HCT116 (cell line): ENCODE results near the gene ABHD16B. TPM values are rescaled to one million over a fixed set of nuclear protein-coding genes. Genes with fewer than 3 reads are reported as not detected.
A peak's percentile ranks its signal among the peaks of the same experiment; 100 is the strongest.

Experiments
- ATAC-seq: fragments of 200-7000 bp; cut with Tn5 transposase; 2 replicates; pipeline ENCODE4 v1.9.1; 2020; ENCODE audit warnings: mild to moderate bottlenecking, moderate library complexity
- BruUV-seq: library from RNA; stranded (reverse); fragments of 400-500 nt; replicated peaks from 2 replicates; lab custom pipeline; 2021; lab: Mats Ljungman, UMichigan
- CTCF ChIA-PET: fragments of 300-600 bp; sonication (Branson Sonifier 250); formaldehyde crosslinking; loops from one replicate; lab custom pipeline; 2021; ENCODE audit warnings: antibody characterized with exemption; lab: Charles Lee
- POLR2A ChIA-PET: fragments of 300-600, 350-600 bp; sonication (Branson Sonifier 250); formaldehyde crosslinking; loops from one replicate; lab custom pipeline; 2021; ENCODE audit warnings: antibody characterized with exemption; lab: Charles Lee
- RAD21 ChIA-PET, 2 experiments: fragments of 300-600 bp; sonication (Branson Sonifier 250); formaldehyde crosslinking; loops; one replicate each; lab custom pipeline; 2023; ENCODE audit warnings: low total read pairs in 2 of 2; ENCODE audit not compliant: uncharacterized antibody in 2 of 2, unreplicated experiment in 2 of 2, low non-redundant PET in 1 of 2; lab: Charles Lee
- DNase-seq: peaks from one replicate; pipeline ENCODE4 v3.0.0-alpha.2; 2010; ENCODE audit warnings: low read depth, low spot score
- H2AFZ ChIP-seq: fragments of 200-600 bp; shearing (Covaris generic), sonication (generic); 2 replicates; pipeline ENCODE4 v1.6.1; 2017; ENCODE audit warnings: low read depth, mixed run types, mixed read lengths, antibody characterized with exemption, low read length; ENCODE audit not compliant: poor library complexity, severe bottlenecking
- H3K27ac ChIP-seq: 2 replicates; pipeline ENCODE4 v1.5.1; 2012; ENCODE audit warnings: low read depth, low read length
- H3K27me3 ChIP-seq: fragments of 200-600 bp; sonication (generic); 2 replicates; pipeline ENCODE4 v1.6.1; 2016; ENCODE audit warnings: mixed run types, low read length, mixed read lengths; ENCODE audit not compliant: insufficient read depth
- H3K36me3 ChIP-seq, 2 experiments: fragments of 200-500 bp in 1 of 2; fragments of 200-600 bp in 1 of 2; sonication (Bioruptor generic) in 1 of 2; sonication (generic) in 1 of 2; 2 replicates each; pipeline versions ENCODE4 v1.5.1 to v1.6.1; 2014 to 2016; ENCODE audit warnings: low read length in 2 of 2, inconsistent platforms in 1 of 2, mixed read lengths in 1 of 2, mixed run types in 1 of 2; ENCODE audit not compliant: insufficient read depth in 2 of 2, control insufficient read depth in 1 of 2
- H3K4me1 ChIP-seq, 2 experiments: fragments of 200-600 bp in 1 of 2; sonication (generic) in 1 of 2; 2 replicates each; pipeline versions ENCODE4 v1.5.1 to v1.6.1; 2012 to 2017; ENCODE audit warnings: low read length in 2 of 2, inconsistent platforms in 1 of 2, mild to moderate bottlenecking in 1 of 2, mixed read lengths in 1 of 2, mixed run types in 1 of 2, moderate library complexity in 1 of 2; ENCODE audit not compliant: insufficient read depth in 2 of 2, control insufficient read depth in 1 of 2
- H3K4me2 ChIP-seq: fragments of 200-600 bp; sonication (generic); 2 replicates; pipeline ENCODE4 v1.6.1; 2017; ENCODE audit warnings: mixed run types, low read length, mixed read lengths
- H3K4me3 ChIP-seq, 2 experiments: fragments of 200-600 bp in 1 of 2; sonication (generic) in 1 of 2; replicated peaks in 1 of 2; 2 replicates each; pipeline ENCODE4 v1.5.1; 2011 to 2016; ENCODE audit warnings: low read length in 2 of 2, control low read depth in 1 of 2, low read depth in 1 of 2, mild to moderate bottlenecking in 1 of 2, mixed read lengths in 1 of 2, mixed run types in 1 of 2
- H3K79me2 ChIP-seq: fragments of 200-600 bp; sonication (generic); 2 replicates; pipeline ENCODE4 v1.6.1; 2017; ENCODE audit warnings: mild to moderate bottlenecking, mixed run types, low read length, moderate library complexity, mixed read lengths; ENCODE audit not compliant: insufficient read depth
- H3K9ac ChIP-seq: fragments of 200-600 bp; sonication (generic); 2 replicates; pipeline ENCODE4 v1.6.1; 2016; ENCODE audit warnings: low read length, mixed read lengths
- H3K9me2 ChIP-seq: fragments of 200-600 bp; sonication (generic), shearing (Covaris generic); 2 replicates; pipeline ENCODE4 v1.6.1; 2017; ENCODE audit warnings: mixed run types, mild to moderate bottlenecking, moderate library complexity; ENCODE audit not compliant: insufficient read depth
- H3K9me3 ChIP-seq, 2 experiments: fragments of 200-500 bp in 1 of 2; fragments of 200-600 bp in 1 of 2; sonication (Bioruptor generic) in 1 of 2; sonication (generic) in 1 of 2; 2 replicates each; pipeline ENCODE4 v1.6.1; 2014 to 2017; ENCODE audit warnings: low read length in 2 of 2, mixed read lengths in 2 of 2, inconsistent platforms in 1 of 2, low read depth in 1 of 2, mild to moderate bottlenecking in 1 of 2, mixed run types in 1 of 2, moderate library complexity in 1 of 2; ENCODE audit not compliant: control insufficient read depth in 1 of 2, insufficient read depth in 1 of 2
- H4K20me1 ChIP-seq: fragments of 200-600 bp; sonication (generic), shearing (Covaris generic); 2 replicates; pipeline ENCODE4 v1.6.1; 2017; ENCODE audit warnings: mixed run types, mild to moderate bottlenecking, moderate library complexity; ENCODE audit not compliant: insufficient read depth
- CBX3 ChIP-seq: IDR thresholded peaks from 2 replicates; pipeline ENCODE4 v1.6.1; 2012; ENCODE audit warnings: low read depth
- CEBPB ChIP-seq: IDR thresholded peaks from 2 replicates; pipeline ENCODE4 v1.6.1; 2012; ENCODE audit warnings: low read depth
- EGR1 ChIP-seq: IDR thresholded peaks from 2 replicates; pipeline ENCODE4 v1.6.1; 2012; ENCODE audit warnings: low read depth
- ELF1 ChIP-seq: IDR thresholded peaks from 2 replicates; pipeline ENCODE4 v1.6.1; 2012; ENCODE audit warnings: low read depth, borderline replicate concordance
- EZH2 ChIP-seq: fragments of 200-600 bp; sonication (generic); IDR thresholded peaks from 2 replicates; pipeline ENCODE4 v1.6.1; 2017; ENCODE audit warnings: antibody characterized with exemption, mixed run types
- EZH2phosphoT487 ChIP-seq: fragments of 200-600 bp; IDR thresholded peaks from 2 replicates; pipeline ENCODE4 v1.6.1; 2018; ENCODE audit warnings: antibody characterized with exemption, borderline replicate concordance
- FOSL1 ChIP-seq: IDR thresholded peaks from 2 replicates; pipeline ENCODE4 v1.6.1; 2012; ENCODE audit warnings: low read depth
- JUND ChIP-seq: IDR thresholded peaks from 2 replicates; pipeline ENCODE4 v1.6.1; 2012
- POLR2A ChIP-seq: IDR thresholded peaks from 2 replicates; pipeline ENCODE4 v1.7.0; 2011; ENCODE audit warnings: borderline replicate concordance; ENCODE audit not compliant: insufficient read depth, insufficient read length; ENCODE audit errors: extremely low read depth
- POLR2AphosphoS5 ChIP-seq: IDR thresholded peaks from 2 replicates; pipeline ENCODE4 v1.6.1; 2011; ENCODE audit warnings: mild to moderate bottlenecking, low read depth, low read length, moderate library complexity
- SIN3A ChIP-seq: IDR thresholded peaks from 2 replicates; pipeline ENCODE4 v1.6.1; 2012; ENCODE audit warnings: low read depth
- SP1 ChIP-seq: IDR thresholded peaks from 2 replicates; pipeline ENCODE4 v1.6.1; 2012; ENCODE audit warnings: low read depth
- SRF ChIP-seq: IDR thresholded peaks from 2 replicates; pipeline ENCODE4 v1.6.1; 2012; ENCODE audit warnings: low read depth
- TCF7L2 ChIP-seq: IDR thresholded peaks from 2 replicates; pipeline ENCODE4 v1.7.0; 2011; ENCODE audit warnings: borderline replicate concordance, inconsistent platforms; ENCODE audit not compliant: insufficient read depth, insufficient read length; ENCODE audit errors: extremely low read depth
- YY1 ChIP-seq: IDR thresholded peaks from 2 replicates; pipeline ENCODE4 v1.6.1; 2011; ENCODE audit warnings: low read length, low read depth, moderate library complexity, mild to moderate bottlenecking; ENCODE audit not compliant: insufficient replicate concordance; ENCODE audit errors: extremely low read depth
- ZFX ChIP-seq: fragments of 450-650 bp; IDR thresholded peaks from 2 replicates; pipeline ENCODE4 v1.6.1; 2017
- ZNF274 ChIP-seq: fragments of 200-500 bp; sonication (Bioruptor generic); IDR thresholded peaks from 2 replicates; pipeline ENCODE4 v1.6.1; 2014; ENCODE audit warnings: mild to moderate bottlenecking, low read depth, low read length, inconsistent platforms
- intact Hi-C: fragments of 100-400 bp; cut with micrococcal nuclease; formaldehyde crosslinking; loops from 2 replicates; pipeline ENCODE4 v1.10.0; 2022
- total RNA-seq: library from RNA; stranded (reverse); gene quantifications from one replicate; pipeline ENCODE4 v1.2.1, GENCODE V29; 2021; ENCODE audit not compliant: unreplicated experiment
- TF ChIP-seq, protein P1 (sequence below): IDR thresholded peaks from 2 replicates; pipeline ENCODE4 v1.6.1; 2012
- TF ChIP-seq, protein P2 (sequence below), 3 experiments: fragments of 200-600 bp in 1 of 3; sonication (generic) in 1 of 3; IDR thresholded peaks in 2 of 3; conservative IDR thresholded peaks in 1 of 3; 2 replicates each; pipeline ENCODE4 v1.5.1; 2012 to 2017; ENCODE audit warnings: low read depth in 2 of 3, low read length in 2 of 3, antibody characterized with exemption in 1 of 3, borderline replicate concordance in 1 of 3, control low read depth in 1 of 3, mild to moderate bottlenecking in 1 of 3, mixed read lengths in 1 of 3, mixed run types in 1 of 3, moderate library complexity in 1 of 3; ENCODE audit not compliant: insufficient read depth in 1 of 3
- TF ChIP-seq, protein P3 (sequence below): IDR thresholded peaks from 2 replicates; pipeline ENCODE4 v1.6.1; 2012; ENCODE audit warnings: low read depth
- TF ChIP-seq, protein P4 (sequence below): IDR thresholded peaks from 2 replicates; pipeline ENCODE4 v1.6.1; 2012

Gene ABHD16B
- total RNA-seq, 1 experiment from 2014 or later: not detected

DNA sequence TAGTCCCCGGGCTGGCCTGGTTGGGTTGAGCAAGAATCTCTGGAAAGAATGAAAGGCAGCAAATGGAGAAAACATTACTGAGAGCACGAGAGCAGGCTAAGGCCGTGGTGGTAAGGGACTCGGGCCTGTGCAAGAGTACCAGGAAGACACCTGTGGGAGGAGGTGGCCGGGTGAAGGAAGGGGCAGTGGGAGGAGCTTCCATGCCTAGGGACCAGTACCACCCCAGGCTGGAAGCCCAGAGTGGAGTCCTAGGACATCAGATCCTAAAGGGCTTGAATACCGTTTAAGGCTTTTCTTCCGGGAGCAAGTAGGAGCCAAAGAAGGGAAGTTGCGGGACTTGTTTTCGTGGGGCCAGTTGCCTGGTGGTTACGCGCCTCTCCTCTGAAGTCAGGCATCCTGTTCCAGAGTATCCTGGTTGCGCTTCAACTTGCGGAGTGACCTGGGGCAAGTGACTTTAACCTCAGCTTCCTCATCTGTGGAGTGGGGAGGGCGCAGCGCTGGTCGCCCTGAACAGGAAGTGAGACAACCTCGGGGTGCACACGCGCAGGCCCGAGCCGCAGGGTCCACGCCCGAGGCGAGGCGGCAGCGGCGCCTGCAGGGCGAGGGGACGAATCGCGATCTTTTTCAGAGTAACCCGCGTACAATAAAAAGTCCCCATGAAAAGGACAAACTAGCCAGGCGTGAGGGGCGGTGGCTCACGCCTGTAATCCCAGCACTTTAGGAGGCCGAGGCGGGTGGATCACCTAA, 2.7 kb downstream of the ABHD16B start:
- H3K4me3 ChIP-seq: peak overlapping the region; percentile 86 to 100
- intact Hi-C loops: loop anchor here (1.0 to 10.0 kb wide), 5 partner anchors 77 to 325 kb away; partner anchors contain the start of genes LIME1, SAMD10 and SLC2A4RG
- no peaks in the 10 kb centered on the region for H4K20me1 ChIP-seq
- peak; percentile 60 for DNase-seq
- peaks cover 4 to 22% of the 10 kb centered on the region in 2 experiments for H3K36me3 ChIP-seq
- no peaks in the 10 kb centered on the region for H3K9me2 ChIP-seq
- peak overlapping the region; percentile 88 for H3K4me2 ChIP-seq
- H3K9me3 ChIP-seq: no peaks in the 10 kb centered on the region
- H3K4me1 ChIP-seq: peaks cover 14 to 25% of the 10 kb centered on the region in 2 experiments
- peak overlapping the region; percentile 93 for H3K27ac ChIP-seq
- H3K9ac ChIP-seq: peak overlapping the region; percentile 100
- ChIA-PET RAD21 (interaction anchor here (1.0 to 1.7 kb wide), 4 partner anchors 165 to 326 kb away, joined by 3 to 8 read pairs (median 4); partner anchors contain the start of gene PTK6 (in 1 of the 2)), CTCF (interaction anchor here (0.9 to 2.0 kb wide), 6 partner anchors 30 to 320 kb away, joined by 3 to 13 read pairs (median 5); partner anchors contain the start of genes ARFRP1 and ZGPAT), POLR2A (interaction anchor here (0.7 to 3.2 kb wide), 7 partner anchors 9 to 326 kb away, joined by 3 to 15 read pairs (median 4); partner anchors contain the start of genes ARFRP1, PTK6, RTEL1 and ZGPAT)
- BruUV-seq: no TSS peak
- peaks cover 51% of the 10 kb centered on the region for H3K79me2 ChIP-seq
- no peaks in the 10 kb centered on the region for H3K27me3 ChIP-seq
- H2AFZ ChIP-seq: no peak overlapping the region
- ATAC-seq: peak; percentile 58
- TF ChIP-seq ZFX (peak; percentile 48; the same call in 1 of the 2 replicates), EZH2phosphoT487 (no peak), EZH2 (no peak), POLR2A (no peak), SP1 (no peak), ELF1 (no peak), YY1 (no peak), FOSL1 (no peak), JUND (no peak), ZNF274 (no peak), POLR2AphosphoS5 (peak; percentile 76), CBX3 (no peak), CEBPB (no peak), SIN3A (no peak), SRF (no peak), TCF7L2 (no peak), EGR1 (no peak)
- TF ChIP-seq, protein P1, sequence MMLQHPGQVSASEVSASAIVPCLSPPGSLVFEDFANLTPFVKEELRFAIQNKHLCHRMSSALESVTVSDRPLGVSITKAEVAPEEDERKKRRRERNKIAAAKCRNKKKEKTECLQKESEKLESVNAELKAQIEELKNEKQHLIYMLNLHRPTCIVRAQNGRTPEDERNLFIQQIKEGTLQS: no peak
- TF ChIP-seq, protein P2, sequence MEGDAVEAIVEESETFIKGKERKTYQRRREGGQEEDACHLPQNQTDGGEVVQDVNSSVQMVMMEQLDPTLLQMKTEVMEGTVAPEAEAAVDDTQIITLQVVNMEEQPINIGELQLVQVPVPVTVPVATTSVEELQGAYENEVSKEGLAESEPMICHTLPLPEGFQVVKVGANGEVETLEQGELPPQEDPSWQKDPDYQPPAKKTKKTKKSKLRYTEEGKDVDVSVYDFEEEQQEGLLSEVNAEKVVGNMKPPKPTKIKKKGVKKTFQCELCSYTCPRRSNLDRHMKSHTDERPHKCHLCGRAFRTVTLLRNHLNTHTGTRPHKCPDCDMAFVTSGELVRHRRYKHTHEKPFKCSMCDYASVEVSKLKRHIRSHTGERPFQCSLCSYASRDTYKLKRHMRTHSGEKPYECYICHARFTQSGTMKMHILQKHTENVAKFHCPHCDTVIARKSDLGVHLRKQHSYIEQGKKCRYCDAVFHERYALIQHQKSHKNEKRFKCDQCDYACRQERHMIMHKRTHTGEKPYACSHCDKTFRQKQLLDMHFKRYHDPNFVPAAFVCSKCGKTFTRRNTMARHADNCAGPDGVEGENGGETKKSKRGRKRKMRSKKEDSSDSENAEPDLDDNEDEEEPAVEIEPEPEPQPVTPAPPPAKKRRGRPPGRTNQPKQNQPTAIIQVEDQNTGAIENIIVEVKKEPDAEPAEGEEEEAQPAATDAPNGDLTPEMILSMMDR (IDR thresholded peaks at IDR 0.05 in 2 of 3, conservative IDR thresholded peaks at IDR 0.05 in 1 of 3; ENCODE audit: borderline replicate concordance in 1 of 3, insufficient read depth in 1 of 3, low read depth in 2 of 3, low read length in 2 of 3): peak in 2 of 3 experiments; percentile 46 to 58; a peak in 4 of 6 replicates
- TF ChIP-seq, protein P3, sequence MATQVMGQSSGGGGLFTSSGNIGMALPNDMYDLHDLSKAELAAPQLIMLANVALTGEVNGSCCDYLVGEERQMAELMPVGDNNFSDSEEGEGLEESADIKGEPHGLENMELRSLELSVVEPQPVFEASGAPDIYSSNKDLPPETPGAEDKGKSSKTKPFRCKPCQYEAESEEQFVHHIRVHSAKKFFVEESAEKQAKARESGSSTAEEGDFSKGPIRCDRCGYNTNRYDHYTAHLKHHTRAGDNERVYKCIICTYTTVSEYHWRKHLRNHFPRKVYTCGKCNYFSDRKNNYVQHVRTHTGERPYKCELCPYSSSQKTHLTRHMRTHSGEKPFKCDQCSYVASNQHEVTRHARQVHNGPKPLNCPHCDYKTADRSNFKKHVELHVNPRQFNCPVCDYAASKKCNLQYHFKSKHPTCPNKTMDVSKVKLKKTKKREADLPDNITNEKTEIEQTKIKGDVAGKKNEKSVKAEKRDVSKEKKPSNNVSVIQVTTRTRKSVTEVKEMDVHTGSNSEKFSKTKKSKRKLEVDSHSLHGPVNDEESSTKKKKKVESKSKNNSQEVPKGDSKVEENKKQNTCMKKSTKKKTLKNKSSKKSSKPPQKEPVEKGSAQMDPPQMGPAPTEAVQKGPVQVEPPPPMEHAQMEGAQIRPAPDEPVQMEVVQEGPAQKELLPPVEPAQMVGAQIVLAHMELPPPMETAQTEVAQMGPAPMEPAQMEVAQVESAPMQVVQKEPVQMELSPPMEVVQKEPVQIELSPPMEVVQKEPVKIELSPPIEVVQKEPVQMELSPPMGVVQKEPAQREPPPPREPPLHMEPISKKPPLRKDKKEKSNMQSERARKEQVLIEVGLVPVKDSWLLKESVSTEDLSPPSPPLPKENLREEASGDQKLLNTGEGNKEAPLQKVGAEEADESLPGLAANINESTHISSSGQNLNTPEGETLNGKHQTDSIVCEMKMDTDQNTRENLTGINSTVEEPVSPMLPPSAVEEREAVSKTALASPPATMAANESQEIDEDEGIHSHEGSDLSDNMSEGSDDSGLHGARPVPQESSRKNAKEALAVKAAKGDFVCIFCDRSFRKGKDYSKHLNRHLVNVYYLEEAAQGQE: no peak
- TF ChIP-seq, protein P4, sequence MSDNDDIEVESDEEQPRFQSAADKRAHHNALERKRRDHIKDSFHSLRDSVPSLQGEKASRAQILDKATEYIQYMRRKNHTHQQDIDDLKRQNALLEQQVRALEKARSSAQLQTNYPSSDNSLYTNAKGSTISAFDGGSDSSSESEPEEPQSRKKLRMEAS: no peak
